Stomach (tissue), 19 donors: ENCODE data around the gene MMP3. TPM values are rescaled to one million over a fixed set of nuclear protein-coding genes. Genes with fewer than 3 reads are reported as not detected.

Experiments
- DNase-seq, 2 donors: peaks; one replicate each; pipeline versions ENCODE4 v3.0.0 to v3.0.0-alpha.2; 2013 to 2019
- H3K27ac ChIP-seq, 5 donors: fragments of 200-600 bp in 4 of 5; sonication (generic) in 4 of 5; one replicate each; pipeline ENCODE4 v1.5.1; 2013 to 2019; ENCODE audit warnings: mild to moderate bottlenecking in 1 of 5, moderate library complexity in 1 of 5
- H3K27me3 ChIP-seq, 3 donors: fragments of 200-600 bp; sonication (generic); one replicate each; pipeline ENCODE4 v1.5.1; 2017 to 2019; ENCODE audit warnings: mixed run types in 1 of 3
- H3K36me3 ChIP-seq, 4 donors: fragments of 200-600 bp; sonication (generic); 1 replicate in 3 of 4; 2 replicates in 1 of 4; pipeline ENCODE4 v1.5.1; 2016 to 2019
- H3K4me1 ChIP-seq, 4 donors: fragments of 200-600 bp; sonication (generic); one replicate each; pipeline ENCODE4 v1.5.1; 2016 to 2019
- H3K4me3 ChIP-seq, 4 donors: fragments of 200-600 bp; sonication (generic) in 3 of 4; one replicate each; pipeline ENCODE4 v1.5.1; 2016 to 2019; ENCODE audit warnings: mild to moderate bottlenecking in 1 of 4
- H3K9me3 ChIP-seq, 4 donors: fragments of 200-600 bp; sonication (generic); one replicate each; pipeline ENCODE4 v1.5.1; 2016 to 2019
- CTCF ChIP-seq, 7 experiments: fragments of 450-650 bp in 4 of 7; fragments of 200-600 bp in 3 of 7; sonication (generic) in 3 of 7; IDR thresholded peaks; one replicate each; pipeline ENCODE4 v1.5.1; 2016 to 2019; ENCODE audit warnings: antibody characterized with exemption in 7 of 7, control low read depth in 2 of 7, mild to moderate bottlenecking in 1 of 7
- EP300 ChIP-seq: sonication (generic); formaldehyde crosslinking; IDR thresholded peaks from one replicate; pipeline ENCODE4 v1.6.1; 2017; ENCODE audit warnings: antibody characterized with exemption
- POLR2A ChIP-seq, 4 donors: fragments of 450-650 bp; IDR thresholded peaks; one replicate each; pipeline ENCODE4 v1.6.1; 2016; ENCODE audit warnings: antibody characterized with exemption in 4 of 4, control low read depth in 2 of 4, mild to moderate bottlenecking in 1 of 4, moderate library complexity in 1 of 4
- POLR2AphosphoS5 ChIP-seq, 3 donors: sonication (generic); formaldehyde crosslinking; IDR thresholded peaks; one replicate each; pipeline ENCODE4 v1.6.1; 2016; ENCODE audit warnings: antibody characterized with exemption in 3 of 3
- WGBS, 5 donors: extraction: QIAGEN DNeasy Blood & Tissue Kit in 3 of 5; methylation state at CpG; one replicate each; pipeline versions ENCODE4 v1.1.5 to v1.1.7; 2013 to 2018; 5-methylcytosine and 5-hydroxymethylcytosine counted together
- intact Hi-C: fragments of 100-400 bp; cut with DNase I; formaldehyde crosslinking; loops from one replicate; pipeline ENCODE4 v1.15.1; 2023; ENCODE audit warnings: low total_unique reads
- long read RNA-seq, 10 donors: transcript quantifications; one replicate each; lab custom pipeline, GENCODE V29; 2026
- polyA plus RNA-seq, 3 donors: library from polyadenylated mRNA; stranded (reverse); fragments of 200-250 nt; gene quantifications; one replicate each; pipeline ENCODE4 v1.2.3, GENCODE V29; 2013
- total RNA-seq, 5 donors: library from RNA; depleted of rRNA; stranded (reverse); fragments of >200 nt; gene quantifications; one replicate each; pipeline versions ENCODE4 v1.1.0 to v1.2.3, GENCODE V29; 2014 to 2016
- donor health status: healthy with polysubstance abuse.
- donor health status: Bipolar disorder and iron deficiency.
- donor health status: healthy.

MMP3 gene
- total RNA-seq (1 to 10 TPM in 2 of 5 donors, under 1 TPM in 2, not detected in 1; 0.45 to 7.0 (median 1.5) TPM), polyA plus RNA-seq (10 to 100 TPM in 1 of 3 donors, 1 to 10 TPM in 1, under 1 TPM in 1; 0.83 to 37.5 (median 1.7) TPM)
- long read RNA-seq, donor 1: 0 reads
- long read RNA-seq, donor 2: 0 reads
- long read RNA-seq, donor 3, partial matches to known transcripts: 0 of 2 reads
- long read RNA-seq, donor 3, other reads (novel, unspliced or antisense): 0 of 2 reads
- long read RNA-seq, donor 4: 0 reads
- long read RNA-seq, donor 5: 0 reads
- long read RNA-seq, donor 6: 0 reads
- long read RNA-seq, donor 7, partial matches to known transcripts: 0 of 1 reads
- long read RNA-seq, donor 7, other reads (novel, unspliced or antisense): 0 of 1 reads
- long read RNA-seq, donor 8: 0 reads
- long read RNA-seq, donor 9: 0 reads
- long read RNA-seq, donor 10: 0 reads

- no peaks in the 10 kb centered on the region for H3K9me3 ChIP-seq
- WGBS, 5 donors: 75 to 85% (median 75%) methylated on average over 4 of the region's 4 CpGs
- H3K27me3 ChIP-seq: no peaks in the 10 kb centered on the region
- H3K4me3 ChIP-seq: no peak within 1 kb of the TSS
- no peak for TF ChIP-seq CTCF (IDR thresholded peaks at IDR 0.05)
- TF ChIP-seq POLR2AphosphoS5 (IDR thresholded peaks at IDR 0.05): no peak
- no peak for TF ChIP-seq EP300
- no peak for TF ChIP-seq POLR2A (IDR thresholded peaks at IDR 0.05)
- H3K4me1 ChIP-seq: peaks cover 0 to 22% (median 7%) of the 10 kb centered on the region in 4 donors
- intact Hi-C loops: no loop called here
- no peak for DNase-seq
- H3K27ac ChIP-seq: no peak within 1 kb of the TSS
- no peaks in the 10 kb centered on the region for H3K36me3 ChIP-seq
Measured at GRCh38 chr11:102843489-102843888, at the start of gene MMP3. Gene MMP3 (minus strand): TSS chr11:102843609. CDS start chr11:102843546, 63 bp downstream.

- intact Hi-C loops: no loop called here
Measured at GRCh38 chr11:102891736-102892135, 48.3 kb upstream of the MMP3 start.

GRCh38 chr11:102886999-102887398 is 43.6 kb upstream of the MMP3 start:
- intact Hi-C loops: no loop called here
- no peaks in the 10 kb centered on the region for H3K36me3 ChIP-seq
- H3K9me3 ChIP-seq: no peaks in the 10 kb centered on the region
- 81 to 86% (median 84%) methylated on average over 6 of the region's 6 CpGs for WGBS, 5 donors
- no peak overlapping the region for H3K4me3 ChIP-seq
- DNase-seq: no peak
- no peaks in the 10 kb centered on the region for H3K27me3 ChIP-seq
- no peaks in the 10 kb centered on the region for H3K4me1 ChIP-seq
- no peak overlapping the region for H3K27ac ChIP-seq
- TF ChIP-seq POLR2AphosphoS5 (IDR thresholded peaks at IDR 0.05) (no peak), CTCF (IDR thresholded peaks at IDR 0.05) (no peak), POLR2A (IDR thresholded peaks at IDR 0.05) (no peak), EP300 (no peak)

More at GRCh38 chr11:102891736-102892135, 48.3 kb upstream of the MMP3 start:
- TF ChIP-seq CTCF (IDR thresholded peaks at IDR 0.05) (no peak), POLR2AphosphoS5 (IDR thresholded peaks at IDR 0.05) (no peak), POLR2A (IDR thresholded peaks at IDR 0.05) (no peak), EP300 (no peak)
- Histone ChIP-seq H3K36me3 (no peaks in the 10 kb centered on the region), H3K27ac (no peak overlapping the region), H3K4me3 (no peak overlapping the region), H3K4me1 (no peaks in the 10 kb centered on the region), H3K9me3 (no peaks in the 10 kb centered on the region), H3K27me3 (no peaks in the 10 kb centered on the region)
- 90 to 100% (median 95%) methylated on average over 1 of the region's 1 CpG for WGBS, 5 donors
- no peak for DNase-seq

- no peaks in the 10 kb centered on the region for H3K9me3 ChIP-seq
- no peak overlapping the region for H3K4me3 ChIP-seq
- DNase-seq: no peak
- no peaks in the 10 kb centered on the region for H3K36me3 ChIP-seq
- no peak for TF ChIP-seq POLR2AphosphoS5 (IDR thresholded peaks at IDR 0.05)
- TF ChIP-seq POLR2A (IDR thresholded peaks at IDR 0.05): no peak
- TF ChIP-seq EP300: no peak
- TF ChIP-seq CTCF (IDR thresholded peaks at IDR 0.05): no peak
- no peaks in the 10 kb centered on the region for H3K4me1 ChIP-seq
- H3K27ac ChIP-seq: no peak overlapping the region
- 83 to 89% (median 89%) methylated on average over 3 of the region's 3 CpGs for WGBS, 5 donors
- intact Hi-C loops: no loop called here
- no peaks in the 10 kb centered on the region for H3K27me3 ChIP-seq
Measured at GRCh38 chr11:102883141-102883540, 39.7 kb upstream of the MMP3 start.
